IPS-18c (cell line): ENCODE results near the gene YIPF3.
"Not testable (repeated sequence)": the region's sequence is repeated elsewhere in the genome, so short reads cannot be mapped to it uniquely, and the experiment has no call there.

ENCODE experiments used
- H3K4me3 ChIP-seq: 2 replicates; pipeline ENCODE4 v1.7.0; 2013; ENCODE audit warnings: low read depth, mild to moderate bottlenecking, low read length, moderate library complexity; ENCODE audit not compliant: insufficient read depth
- H3K9me3 ChIP-seq: one replicate; pipeline ENCODE4 v1.6.1; 2013; ENCODE audit warnings: mild to moderate bottlenecking, low read length, moderate library complexity; ENCODE audit not compliant: control insufficient read depth, insufficient read depth

The YIPF3 gene

GRCh38 chr6:43477235-43478007, 39.3 kb downstream of the YIPF3 start, which contains the start of gene TJAP1:
Gene TJAP1, plus strand, starts transcription at chr6:43477570. Its CDS starts 21,432 bp downstream, at chr6:43499002.
- Histone ChIP-seq H3K4me3 (peak within 1 kb of the TSS; percentile 71), H3K9me3 (no peaks in the 10 kb centered on the region)

DNA sequence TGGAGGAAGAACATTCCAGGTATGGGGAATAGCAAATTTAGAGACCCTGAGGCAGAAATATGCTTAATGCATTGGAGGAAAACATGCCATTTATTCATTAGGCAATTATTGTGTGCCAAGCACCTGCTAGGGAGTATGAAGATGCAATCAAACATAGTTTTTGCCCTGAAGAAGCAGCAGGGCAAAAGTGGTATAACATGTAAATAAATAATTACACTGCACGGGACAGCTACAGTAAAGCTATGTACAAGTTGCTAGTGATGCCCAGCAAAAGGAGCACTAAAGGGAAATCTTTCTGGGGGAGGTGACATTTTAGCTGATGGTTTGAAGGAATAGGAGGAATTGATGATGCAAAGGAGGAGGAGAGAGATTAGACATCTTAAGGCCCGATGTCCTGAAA, 40.0 kb downstream of the YIPF3 start:
- peak overlapping the region; percentile 71; the same call in 1 of the 2 replicates for H3K4me3 ChIP-seq

GRCh38 chr6:43475516-43475915, 41.2 kb downstream of the YIPF3 start:
- Histone ChIP-seq H3K9me3 (no peaks in the 10 kb centered on the region), H3K4me3 (no peak overlapping the region)

More for the DNA sequence above, 40.0 kb downstream of the YIPF3 start:
- H3K9me3 ChIP-seq, result no peaks in the 10 kb centered on the region

- no peak overlapping the region for H3K4me3 ChIP-seq
- no peaks in the 10 kb centered on the region for H3K9me3 ChIP-seq
Measured at GRCh38 chr6:43472515-43472914, 44.2 kb downstream of the YIPF3 start.

DNA sequence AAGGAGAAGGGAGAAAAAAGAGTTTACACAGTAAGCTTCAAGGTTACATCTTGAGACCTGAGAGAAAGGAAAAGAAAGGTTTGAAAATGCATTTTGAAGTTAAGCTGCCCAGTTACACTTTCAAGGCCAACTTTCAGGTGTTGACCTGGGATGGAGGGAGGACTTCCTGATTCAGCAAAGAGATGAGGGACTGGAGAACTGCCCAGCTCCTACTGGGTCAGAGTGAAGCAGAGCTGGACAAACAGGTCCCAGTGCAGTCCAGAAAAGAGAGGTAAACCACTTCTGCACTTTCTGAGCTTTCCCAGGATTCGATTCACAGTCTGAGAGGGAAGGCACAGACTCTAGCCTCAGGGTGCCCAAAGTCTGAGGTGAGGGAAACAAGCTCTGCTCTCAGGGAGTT, 45.3 kb downstream of the YIPF3 start:
- Histone ChIP-seq H3K9me3 (no peaks in the 10 kb centered on the region), H3K4me3 (no peak overlapping the region)

DNA sequence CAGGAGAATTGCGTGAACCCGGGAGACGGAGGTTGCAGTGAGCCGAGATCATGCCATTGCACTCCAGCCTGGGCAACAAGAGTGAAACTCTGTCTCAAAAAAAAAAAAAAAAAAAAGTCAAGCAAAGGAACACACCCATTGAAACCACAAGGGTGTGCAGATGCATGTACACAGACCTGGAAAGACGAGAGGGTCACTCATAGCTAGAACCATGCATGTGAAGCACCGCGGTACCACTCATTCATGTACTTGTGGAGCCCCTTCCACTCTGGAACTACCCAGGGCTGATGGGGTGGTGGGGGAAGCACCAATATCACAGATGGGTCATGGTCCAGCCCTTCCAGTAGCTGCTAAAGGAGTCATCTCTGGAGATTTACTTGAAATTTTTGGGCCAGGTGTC, 46.8 kb downstream of the YIPF3 start:
- Histone ChIP-seq H3K4me3 (no peak overlapping the region), H3K9me3 (no peaks in the 10 kb centered on the region)

GRCh38 chr6:43468748-43469681, 47.7 kb downstream of the YIPF3 start:
- H3K4me3 ChIP-seq, result no peak overlapping the region
- H3K9me3 ChIP-seq, result no peaks in the 10 kb centered on the region

DNA sequence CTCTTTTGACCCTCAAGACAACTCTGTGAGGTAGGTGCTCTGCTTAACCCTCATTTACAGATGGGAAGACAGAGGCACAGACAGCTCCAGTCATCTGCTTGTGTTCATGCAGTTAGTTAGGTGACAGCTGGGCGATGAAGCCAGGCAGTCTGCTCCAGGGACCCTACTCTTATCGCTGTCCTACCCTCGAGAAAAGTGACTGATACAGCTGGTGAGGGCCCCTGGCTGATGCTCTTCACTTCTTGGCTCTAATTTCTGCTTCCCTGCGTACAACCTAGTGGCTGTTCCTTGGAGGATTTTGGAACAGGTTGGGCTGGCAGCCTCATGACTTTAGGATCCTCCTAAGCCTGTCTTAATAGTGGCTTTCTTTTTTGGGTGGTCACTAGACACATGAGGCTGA, 48.5 kb downstream of the YIPF3 start:
- H3K4me3 ChIP-seq, result no peak overlapping the region

GRCh38 chr6:43467752-43468151, 49.0 kb downstream of the YIPF3 start:
- H3K9me3 ChIP-seq, result no peaks in the 10 kb centered on the region
- no peak overlapping the region; the same call in 1 of the 2 replicates for H3K4me3 ChIP-seq

More for the DNA sequence above, 48.5 kb downstream of the YIPF3 start:
- H3K9me3 ChIP-seq, result no peaks in the 10 kb centered on the region

- H3K9me3 ChIP-seq, H3K4me3 ChIP-seq: not testable (repeated sequence)
Measured at GRCh38 chr6:43467265-43467664, 49.5 kb downstream of the YIPF3 start.

- no peak overlapping the region for H3K4me3 ChIP-seq
- H3K9me3 ChIP-seq, result no peaks in the 10 kb centered on the region
Measured at GRCh38 chr6:43465948-43466347, 50.8 kb downstream of the YIPF3 start.

DNA sequence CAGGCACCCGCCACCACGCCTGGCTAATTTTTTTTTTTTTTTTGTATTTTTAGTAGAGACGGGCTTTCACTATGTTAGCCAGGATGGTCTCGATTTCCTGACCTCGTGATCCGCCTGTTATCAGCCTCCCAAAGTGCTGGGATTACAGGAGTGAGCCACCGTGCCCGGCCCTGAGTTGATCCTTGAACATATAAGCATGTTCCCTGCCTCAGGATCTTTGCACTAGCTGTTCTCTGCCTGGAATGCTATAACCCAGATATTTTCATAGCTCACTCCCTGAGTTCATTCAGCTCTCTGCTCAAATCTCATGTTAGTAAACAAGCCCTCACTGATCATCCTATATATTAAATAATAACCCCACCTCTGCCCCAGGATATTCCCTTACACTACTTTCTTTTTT, 52.4 kb downstream of the YIPF3 start:
- no peaks in the 10 kb centered on the region for H3K9me3 ChIP-seq

GRCh38 chr6:43461936-43462335, 54.8 kb downstream of the YIPF3 start:
- H3K4me3 ChIP-seq, result no peak overlapping the region
- no peaks in the 10 kb centered on the region for H3K9me3 ChIP-seq

More for the DNA sequence above, 52.4 kb downstream of the YIPF3 start:
- no peak overlapping the region for H3K4me3 ChIP-seq
